ENCODE results near the gene KLHL20.

GRCh38 chr1:173715538-173715844 lies 710 bp downstream of the KLHL20 start:
- no peak for TF ChIP-seq CTCF (IDR thresholded peaks at IDR 0.05)
- TF ChIP-seq POLR2A (IDR thresholded peaks at IDR 0.05), result no peak
